ENCODE data around the gene USP9X.
"Not testable (repeated sequence)": the region's sequence is repeated elsewhere in the genome, so short reads cannot be mapped to it uniquely, and the experiment has no call there.

USP9X gene, protein sequence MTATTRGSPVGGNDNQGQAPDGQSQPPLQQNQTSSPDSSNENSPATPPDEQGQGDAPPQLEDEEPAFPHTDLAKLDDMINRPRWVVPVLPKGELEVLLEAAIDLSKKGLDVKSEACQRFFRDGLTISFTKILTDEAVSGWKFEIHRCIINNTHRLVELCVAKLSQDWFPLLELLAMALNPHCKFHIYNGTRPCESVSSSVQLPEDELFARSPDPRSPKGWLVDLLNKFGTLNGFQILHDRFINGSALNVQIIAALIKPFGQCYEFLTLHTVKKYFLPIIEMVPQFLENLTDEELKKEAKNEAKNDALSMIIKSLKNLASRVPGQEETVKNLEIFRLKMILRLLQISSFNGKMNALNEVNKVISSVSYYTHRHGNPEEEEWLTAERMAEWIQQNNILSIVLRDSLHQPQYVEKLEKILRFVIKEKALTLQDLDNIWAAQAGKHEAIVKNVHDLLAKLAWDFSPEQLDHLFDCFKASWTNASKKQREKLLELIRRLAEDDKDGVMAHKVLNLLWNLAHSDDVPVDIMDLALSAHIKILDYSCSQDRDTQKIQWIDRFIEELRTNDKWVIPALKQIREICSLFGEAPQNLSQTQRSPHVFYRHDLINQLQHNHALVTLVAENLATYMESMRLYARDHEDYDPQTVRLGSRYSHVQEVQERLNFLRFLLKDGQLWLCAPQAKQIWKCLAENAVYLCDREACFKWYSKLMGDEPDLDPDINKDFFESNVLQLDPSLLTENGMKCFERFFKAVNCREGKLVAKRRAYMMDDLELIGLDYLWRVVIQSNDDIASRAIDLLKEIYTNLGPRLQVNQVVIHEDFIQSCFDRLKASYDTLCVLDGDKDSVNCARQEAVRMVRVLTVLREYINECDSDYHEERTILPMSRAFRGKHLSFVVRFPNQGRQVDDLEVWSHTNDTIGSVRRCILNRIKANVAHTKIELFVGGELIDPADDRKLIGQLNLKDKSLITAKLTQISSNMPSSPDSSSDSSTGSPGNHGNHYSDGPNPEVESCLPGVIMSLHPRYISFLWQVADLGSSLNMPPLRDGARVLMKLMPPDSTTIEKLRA (N-terminal part only)

DNA sequence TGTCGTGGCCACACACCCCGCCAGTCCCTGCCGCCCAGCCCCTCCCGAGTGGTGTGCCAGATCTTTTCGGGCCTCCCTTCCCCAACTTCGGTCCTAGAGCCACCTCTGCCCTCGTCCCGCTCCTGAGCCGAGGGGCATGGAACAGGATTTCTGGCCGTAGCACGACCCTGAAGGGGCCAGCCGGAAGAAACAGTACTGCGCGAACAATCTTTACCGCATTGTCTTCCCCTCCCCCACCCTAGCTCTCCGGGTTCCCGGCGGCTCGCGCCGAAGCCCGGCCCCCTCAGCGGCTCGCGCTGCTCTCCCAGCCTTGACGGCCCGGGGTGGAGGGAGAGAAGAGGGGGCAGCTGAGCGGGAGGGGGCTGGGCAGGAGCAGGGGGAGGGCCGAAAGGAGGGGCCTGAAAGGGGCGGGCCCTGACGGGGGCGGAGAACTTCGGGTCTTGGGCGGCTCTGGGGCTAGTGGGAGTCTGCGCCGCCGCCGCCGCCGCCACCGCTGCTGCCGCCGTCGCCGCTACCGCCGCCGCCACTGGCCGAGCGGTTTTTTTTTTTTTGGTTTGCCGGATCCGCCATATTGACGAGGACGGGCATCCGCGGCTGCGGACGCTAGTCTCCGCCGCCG, at the start of gene USP9X:
TSS of gene USP9X (plus strand) at position 553 of the 619 bp plus-strand sequence. CDS start 38,184 bp downstream, outside the sequence.
- peak; percentile 81 for DNase-seq (ENCODE audit: low read depth)

DNA sequence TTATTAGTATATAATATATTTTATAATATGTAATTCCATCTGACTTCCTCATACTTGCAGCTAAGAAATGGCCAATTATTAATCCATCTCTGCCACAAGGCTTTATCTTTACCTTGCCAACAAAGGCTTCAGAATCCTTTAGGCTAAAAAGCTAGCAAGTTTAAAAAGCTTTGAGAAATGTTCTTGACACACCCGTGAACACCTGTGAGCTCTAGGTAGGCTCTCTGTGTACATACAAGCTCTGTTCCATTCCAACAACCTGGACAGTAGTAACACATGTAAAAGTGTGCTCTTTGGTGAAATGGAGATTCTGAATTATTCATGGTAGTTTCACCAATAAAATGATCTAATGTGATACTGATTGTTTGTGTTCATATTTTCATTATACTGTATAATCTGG, 49.7 kb upstream of the USP9X start:
- DNase-seq (ENCODE audit: low read depth) = no peak

DNA sequence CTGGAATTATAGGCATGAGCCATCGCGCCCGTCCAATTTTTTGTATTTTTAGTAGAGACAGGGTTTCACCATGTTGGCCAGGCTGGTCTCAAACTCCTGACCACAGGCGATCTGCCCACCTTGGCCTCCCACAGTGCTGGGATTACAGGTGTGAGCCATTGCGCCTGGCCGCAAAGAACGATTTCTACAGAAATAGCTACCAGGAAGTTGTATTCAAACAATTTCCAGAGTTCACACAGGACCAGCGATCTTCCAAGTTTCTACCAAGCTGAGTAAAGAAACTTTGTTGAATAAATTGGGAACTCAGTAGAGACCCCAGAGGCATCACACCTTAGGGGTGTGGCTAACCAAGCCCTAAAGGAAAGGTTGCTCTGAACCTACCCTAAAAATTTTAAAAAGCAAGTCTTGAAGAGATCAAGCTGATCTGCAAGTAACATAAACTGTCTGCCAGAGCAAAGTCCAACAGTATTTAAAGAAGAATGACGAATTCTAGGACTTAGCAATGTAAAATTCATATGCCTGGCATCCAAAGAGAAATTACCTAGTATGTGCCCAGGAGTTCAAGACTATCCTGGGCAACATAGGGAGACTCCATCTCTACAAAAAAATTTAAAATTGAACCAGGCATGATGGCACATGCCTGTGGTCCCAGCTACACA, 48.4 kb upstream of the USP9X start:
- no peak for DNase-seq (ENCODE audit: low read depth)

DNA sequence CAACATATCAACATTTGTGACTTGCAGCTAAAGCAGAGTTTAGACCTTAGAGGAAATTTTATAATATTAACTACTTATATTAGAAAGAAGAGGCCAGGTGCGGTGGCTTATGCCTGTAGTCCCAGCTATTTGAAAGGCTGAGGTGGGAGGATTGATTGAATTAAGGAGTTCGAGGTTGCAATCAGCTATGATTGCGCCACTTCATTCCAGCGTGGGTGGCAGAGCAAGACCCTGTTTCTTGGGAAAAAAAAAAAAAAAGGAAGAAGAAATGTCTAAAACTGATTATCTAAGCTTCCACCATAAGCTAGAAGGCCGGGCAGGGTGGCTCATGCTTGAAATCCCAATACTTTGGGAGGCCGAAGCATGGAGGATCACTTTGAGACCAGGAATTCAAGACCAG, 42.0 kb upstream of the USP9X start:
- no peak for DNase-seq (ENCODE audit: low read depth)

DNA sequence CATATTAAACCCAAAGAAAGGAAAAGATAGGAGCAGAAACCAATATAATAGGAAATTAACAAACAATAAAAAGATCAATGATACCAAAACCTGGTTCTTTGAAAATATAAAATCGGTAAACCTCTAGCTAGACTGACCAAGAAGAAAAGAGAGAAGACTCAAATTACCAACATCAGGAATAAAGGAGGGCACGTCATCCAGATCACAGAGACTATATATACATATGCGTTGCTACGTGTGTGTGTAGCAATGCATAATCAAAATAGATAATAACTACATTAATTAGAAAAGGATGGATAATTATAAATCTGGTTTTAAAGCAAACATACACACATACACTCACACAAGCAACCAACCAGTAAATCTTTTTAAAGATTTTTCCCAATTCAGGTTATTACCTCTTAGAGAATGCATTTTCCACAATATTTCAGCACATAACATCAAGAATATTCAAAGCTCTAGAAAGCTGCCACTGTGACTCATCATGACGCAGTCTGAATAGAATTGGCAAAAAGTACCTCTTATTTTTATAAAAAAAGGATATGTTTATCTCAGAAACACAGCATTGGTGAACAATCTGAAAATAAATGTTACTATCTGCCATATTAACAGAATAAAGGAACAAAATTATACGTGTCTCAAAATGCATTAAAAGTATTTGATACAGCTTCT, 41.4 kb upstream of the USP9X start:
- DNase-seq (ENCODE audit: low read depth) = no peak

DNA sequence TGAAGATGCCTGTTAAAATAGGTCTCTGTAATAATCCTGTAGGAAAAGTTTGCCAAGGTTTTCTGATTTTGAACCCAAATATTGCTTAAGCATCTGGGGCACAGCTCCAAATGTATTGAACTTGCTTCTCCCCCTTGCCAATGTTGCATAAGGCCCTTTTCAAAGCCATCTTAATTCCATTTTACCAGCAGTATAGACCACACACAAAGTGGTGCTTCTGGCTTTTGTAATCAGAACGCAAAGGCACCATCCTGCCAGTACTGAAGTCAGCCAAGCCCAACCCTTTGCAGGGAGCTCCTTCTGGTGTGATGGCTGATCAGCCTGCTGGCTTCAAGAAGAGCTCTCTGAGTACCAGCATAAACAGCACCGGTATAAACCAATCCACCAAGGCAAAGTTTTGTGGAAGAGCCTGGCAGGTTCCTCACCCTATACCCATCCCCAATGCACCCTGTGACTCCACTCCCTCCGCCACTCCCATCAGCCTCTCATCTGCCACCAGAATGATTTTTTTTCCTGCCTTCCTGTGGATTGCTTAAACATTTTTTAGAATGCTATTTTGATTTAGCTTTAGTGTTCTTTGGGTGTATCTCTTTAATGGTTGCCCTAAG, 39.2 kb upstream of the USP9X start:
- DNase-seq (ENCODE audit: low read depth) = no peak

DNA sequence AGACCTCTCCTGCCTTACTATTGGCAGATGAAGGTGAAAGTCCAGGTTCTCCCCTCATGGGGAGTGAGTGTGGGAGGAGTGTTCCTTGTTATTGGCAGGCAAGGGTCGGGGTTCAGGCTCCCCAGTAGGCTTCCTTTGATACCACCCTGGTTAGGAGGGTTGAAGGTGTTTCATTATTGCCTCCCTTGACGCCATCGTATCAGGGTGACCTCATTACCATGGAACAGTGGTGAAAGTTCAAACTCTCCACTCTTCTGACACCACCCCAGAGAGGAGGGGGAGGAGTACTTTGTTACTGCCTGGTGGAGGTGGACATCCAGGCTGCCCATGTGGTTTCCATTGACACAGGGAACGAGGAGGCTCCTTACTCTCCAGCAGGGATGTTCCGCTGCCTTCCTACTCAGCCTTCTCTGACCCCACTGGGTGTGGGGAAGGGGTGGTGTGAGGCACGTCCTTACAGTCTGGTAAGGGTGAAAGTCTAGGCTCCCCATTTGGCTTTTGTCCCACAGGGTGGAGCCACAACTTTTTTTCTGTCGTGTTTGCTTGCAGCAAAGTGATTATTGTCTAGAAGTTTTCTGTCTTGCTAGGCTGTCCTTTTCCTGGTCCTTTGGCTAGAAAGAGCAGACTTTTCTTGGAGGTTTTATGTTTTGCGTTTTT, 37.2 kb upstream of the USP9X start:
- DNase-seq (ENCODE audit: low read depth) = no peak

DNA sequence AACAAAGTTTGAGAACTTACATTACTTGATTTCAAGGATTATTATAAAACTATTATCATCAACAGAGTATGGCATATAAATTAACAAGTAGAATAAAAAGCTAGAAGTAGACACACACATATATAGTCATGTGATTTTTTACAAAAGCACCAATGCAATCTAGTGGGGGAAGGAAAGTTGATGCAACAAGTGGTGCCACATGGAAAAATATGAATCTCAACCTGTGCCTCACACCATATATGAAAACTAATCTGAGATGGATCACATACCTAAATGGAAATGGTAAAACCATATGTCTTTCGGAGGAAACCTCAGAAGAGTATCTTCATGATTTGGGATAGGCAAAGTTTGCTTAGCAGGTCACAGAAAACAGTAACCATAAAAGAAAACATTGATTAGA, 34.9 kb upstream of the USP9X start:
- DNase-seq (ENCODE audit: low read depth) = no peak

DNA sequence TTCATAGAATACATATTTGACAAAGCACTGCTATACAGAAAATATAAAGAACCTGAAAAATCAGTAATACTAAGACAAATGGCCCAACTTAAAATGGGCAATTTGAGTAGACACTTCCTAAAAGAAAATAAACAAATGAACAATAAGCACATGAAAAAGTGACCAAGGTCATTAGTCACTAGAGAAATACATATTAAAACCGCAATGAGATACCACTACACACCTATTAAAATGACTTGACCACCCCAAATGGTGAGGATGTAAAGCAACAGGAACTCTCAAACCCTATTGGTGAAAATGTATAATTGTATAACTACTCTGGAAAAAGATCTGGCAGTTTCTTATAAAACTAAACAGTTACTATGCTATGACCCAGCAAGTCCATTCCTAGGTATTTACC, 34.0 kb upstream of the USP9X start:
- no peak for DNase-seq (ENCODE audit: low read depth)

DNA sequence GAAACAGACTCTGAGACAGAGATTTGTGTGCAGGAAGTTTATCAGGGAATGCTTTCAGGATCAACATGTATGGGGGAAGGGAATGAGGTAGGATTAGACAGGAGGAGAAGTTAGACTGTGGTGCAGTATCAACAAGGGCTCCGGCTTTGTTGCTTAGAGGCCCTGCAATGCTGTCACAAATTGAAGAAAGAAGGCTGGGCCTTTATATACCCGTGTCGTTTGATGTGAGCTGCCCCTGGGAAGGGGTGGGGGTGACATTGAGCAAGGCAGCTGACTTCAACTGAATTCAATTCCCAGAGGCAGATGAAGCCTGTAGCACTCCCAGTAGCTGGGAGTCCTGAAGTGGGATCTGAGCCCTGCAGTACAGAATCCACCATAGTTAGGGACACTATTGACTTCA, 29.5 kb upstream of the USP9X start:
- no peak for DNase-seq (ENCODE audit: low read depth)

DNA sequence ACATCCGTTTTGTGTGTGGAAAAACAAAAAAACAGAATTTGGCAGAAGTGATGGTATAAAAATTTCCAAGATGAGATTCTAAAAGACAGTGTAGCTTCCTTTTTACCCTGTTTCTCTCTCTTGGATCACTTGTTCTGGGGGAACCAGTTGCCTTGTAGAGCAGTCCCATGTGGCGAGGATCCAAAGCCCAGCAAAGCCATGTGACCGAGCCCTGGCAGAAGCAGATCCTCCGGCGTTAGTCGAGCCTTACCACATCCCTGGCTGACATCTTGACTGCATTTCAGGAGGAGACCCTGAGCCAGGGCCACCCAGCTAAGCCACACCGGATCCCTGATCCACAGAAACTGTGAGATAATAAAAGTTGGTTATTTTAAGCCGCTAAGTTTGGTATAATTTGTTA, 22.0 kb upstream of the USP9X start:
- not testable (repeated sequence) for DNase-seq (ENCODE audit: low read depth)

DNA sequence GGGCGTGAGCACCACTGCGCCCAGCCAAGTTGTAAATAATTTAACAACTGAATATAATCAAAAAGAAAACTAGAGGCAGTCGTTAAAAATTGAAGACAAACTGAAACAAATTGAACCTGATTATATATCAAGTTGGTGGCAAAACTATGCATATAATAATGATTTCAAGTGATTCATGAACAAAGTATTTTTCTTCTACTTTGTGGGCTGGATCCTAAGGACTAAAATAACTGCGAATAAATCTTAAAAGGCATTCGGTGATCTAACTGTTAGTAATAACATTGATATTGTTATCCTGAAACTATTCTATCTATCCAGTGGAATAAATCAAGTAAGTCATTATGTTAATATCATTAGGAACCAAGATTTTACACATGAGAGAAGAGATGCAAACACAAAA, 21.2 kb upstream of the USP9X start:
- DNase-seq (ENCODE audit: low read depth) = no peak

DNA sequence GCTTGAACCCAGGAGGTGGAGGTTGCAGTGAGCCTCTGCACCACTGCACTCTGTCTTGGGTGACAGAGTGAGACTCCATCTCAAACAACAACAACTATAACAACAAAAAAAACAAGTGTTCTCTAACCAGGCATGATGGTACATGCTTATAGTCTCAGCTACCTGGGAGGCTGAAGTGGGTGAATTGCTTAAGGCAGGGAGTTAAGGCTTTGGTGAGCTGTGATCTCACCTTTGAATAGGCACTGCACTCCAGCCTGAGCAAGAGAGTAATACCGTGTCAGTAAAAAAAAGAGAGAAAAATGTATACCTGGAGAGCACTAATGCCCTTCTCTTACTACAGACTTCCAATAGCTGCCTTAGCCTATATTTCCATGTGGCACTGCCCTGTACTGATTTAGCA, 18.9 kb upstream of the USP9X start:
- DNase-seq (ENCODE audit: low read depth) = no peak

DNA sequence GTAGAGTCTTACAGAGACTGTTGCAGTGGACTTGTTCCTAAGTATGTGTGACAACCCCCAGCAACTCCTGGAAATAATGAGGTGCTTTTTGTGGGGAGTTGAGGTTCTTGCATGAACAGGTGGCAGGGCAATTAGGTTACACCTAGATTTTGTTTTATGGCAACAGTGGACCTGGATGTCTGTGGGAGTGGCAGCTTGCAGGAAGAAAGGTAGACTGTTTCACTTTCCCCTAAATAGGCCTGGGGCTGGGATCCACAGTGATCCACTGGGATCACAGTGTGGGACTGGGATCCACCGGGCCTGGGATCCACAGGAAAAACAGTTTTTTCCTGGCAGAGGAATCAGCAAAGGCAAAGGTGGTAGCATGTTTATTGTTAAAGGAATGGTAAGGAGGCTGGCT, 18.3 kb upstream of the USP9X start:
- DNase-seq (ENCODE audit: low read depth) = no peak

DNA sequence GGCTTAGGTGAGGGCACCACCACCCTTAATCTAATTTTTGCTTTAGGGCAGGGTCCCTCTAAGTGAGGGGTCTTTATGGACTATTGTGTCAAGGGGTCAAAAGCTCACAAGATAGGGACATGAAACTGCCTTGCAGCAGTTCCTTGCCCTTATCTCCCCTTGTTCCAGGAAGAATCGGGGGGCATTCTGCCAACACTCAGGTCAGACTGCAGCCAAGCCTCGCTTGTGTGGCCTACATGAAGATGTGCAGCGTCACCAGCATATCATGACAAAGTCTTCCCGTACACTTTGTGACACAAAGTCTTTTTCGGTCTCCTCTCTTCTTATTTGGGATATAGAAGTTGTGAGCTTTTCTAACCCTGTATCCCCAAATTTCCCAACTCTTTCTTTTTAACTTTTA, 17.5 kb upstream of the USP9X start:
- no peak for DNase-seq (ENCODE audit: low read depth)

DNA sequence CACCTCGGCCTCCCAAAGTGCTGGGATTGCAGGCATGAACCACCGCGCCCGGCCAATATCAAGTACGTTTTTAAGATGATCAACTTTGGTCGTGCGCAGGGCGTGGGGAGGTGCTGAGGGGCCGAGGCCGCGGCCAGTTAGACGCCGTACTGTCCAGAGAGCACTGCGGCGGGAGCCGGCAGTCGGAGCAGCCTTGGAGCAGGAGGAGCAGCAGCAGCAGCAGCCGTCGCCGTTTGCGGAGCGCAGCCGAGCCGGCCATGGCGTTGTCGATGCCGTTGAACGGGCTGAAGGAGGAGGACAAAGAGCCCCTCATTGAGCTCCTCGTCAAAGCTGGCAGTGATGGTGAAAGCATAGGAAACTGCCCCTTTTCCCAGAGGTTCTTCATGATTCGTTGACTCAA, 8.5 kb upstream of the USP9X start:
- no peak for DNase-seq (ENCODE audit: low read depth)

DNA sequence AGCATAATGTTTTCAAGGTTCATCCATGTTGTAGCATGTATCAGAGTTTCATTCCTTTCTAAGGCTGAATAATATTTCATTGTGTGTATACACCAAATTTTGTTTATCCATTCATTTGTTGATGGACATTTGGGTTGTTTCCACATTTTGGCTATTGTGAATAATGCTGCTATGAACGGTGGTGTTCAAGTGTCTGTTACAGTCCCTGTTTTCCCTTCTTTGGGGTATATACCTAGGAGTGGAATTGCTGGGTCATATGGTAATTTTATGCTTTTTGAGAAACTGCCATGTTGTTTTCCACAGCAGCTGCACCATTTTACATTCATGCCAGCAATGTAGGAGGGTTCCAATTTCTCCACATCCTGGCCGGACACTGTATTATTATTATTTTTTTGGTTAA, 3.4 kb upstream of the USP9X start:
- DNase-seq (ENCODE audit: low read depth) = no peak

DNA sequence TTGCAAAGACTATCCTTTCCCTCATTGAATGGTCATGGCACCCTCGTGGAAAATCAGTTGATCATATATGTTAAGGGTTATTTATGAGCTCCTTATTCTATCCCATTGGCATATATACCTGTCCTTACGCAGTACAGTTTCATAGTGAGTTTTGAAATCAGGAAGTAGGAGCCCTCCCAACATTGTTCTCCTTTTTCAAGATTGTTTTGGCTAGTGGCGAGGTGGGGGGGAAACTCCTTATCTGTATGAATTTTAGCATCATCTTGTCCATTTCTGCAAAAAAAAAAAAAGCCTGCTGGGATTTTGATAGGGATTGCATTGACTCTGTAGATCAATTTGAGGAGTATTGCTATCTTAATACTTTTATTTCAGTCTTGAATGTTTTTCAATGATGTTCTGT, 2.5 kb upstream of the USP9X start:
- DNase-seq (ENCODE audit: low read depth) = no peak

DNA sequence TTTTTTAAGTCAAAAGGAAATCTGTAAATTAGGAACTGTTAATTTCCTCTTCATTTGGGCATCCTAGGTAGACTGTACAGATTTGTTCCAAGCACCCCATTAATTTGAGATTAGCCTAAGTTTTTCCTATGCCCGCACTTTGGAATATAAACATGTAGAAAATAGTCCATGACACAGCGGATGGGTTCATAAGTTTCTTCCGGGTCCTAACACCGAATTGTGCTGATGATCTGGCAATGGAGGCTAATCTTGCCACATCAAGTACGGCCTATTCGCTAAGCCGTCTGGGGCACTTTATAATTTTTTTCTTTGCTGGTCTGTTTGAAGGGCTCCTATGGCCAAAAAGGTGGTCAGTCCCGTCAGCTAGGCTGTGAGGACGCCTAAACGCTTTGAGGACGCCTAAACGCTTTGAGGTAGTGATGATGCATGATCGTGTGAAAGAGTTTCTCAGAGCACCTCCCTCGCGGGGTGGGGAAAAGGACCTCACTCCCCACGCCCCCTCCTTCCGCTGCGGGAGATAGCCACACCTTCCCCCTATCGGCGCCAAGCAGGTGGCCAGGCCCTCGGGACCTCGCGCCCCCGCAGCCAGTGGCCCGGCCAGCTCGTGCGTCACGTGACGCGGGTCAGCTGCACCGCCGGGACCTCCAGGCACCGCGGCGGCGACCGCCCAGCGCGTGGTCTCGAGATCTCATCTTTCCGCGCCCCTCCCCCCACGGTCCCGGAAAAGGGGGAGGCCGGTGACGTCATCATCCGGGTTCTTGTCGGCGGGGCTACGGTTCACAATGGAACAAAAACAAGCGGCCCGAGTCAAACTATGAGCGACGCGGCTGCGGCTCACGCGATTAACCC, 977 bp upstream of the USP9X start:
- peak; percentile 89 for DNase-seq (ENCODE audit: low read depth)

DNA sequence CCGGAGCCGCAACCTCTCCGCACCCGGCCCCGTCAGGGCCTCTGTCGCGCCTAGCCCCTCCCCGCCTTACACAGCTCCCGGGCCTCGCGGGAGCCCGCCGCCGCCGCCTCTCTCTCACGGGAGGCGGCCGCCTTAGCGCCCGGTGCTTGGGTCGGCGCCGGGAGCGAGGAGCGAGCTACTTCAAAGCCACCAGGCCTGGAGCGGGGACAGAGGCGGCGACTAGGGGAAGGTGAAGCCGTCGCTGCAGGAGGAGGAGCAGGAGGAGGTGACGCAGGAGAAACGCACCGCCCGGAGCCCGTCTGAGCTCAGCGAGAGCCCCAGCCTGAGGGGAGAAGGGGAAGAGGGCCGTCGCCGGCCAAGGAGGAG, 250 bp downstream of the USP9X start:
- DNase-seq (ENCODE audit: low read depth) = peak; percentile 36
